ENCODE results near the gene SRRM5.

DNA sequence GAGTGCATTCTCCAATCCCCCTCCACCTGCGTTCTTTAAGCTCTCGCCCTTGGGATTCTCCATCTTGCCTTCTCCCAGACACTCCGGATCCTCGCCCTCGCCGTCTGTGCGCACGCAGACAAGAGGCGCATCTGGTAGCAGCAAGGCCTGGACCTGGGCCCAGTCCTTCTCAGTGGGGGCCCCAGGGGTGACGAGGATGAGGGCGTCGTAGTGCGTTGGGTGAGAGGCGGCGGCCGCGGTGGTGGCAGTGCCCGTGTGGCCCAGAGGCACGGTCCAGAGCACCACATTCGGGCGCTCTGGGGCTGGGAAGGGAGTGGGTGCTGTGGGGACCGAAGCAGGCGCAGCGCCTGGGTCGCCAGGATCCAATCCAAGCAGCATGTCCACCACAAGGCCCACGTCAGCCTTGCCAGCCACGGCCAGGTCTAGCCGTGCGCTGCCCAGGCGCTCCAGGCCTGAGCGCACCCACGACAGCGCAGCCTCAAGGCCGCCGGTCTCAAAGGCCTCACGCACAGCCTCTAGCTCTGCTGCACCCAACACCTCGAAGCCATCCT is 19.0 kb upstream of the SRRM5 start:
- no peak for TF ChIP-seq CTCF (IDR thresholded peaks at IDR 0.05; ENCODE audit: low read depth, low read length)
- TF ChIP-seq POLR2A (IDR thresholded peaks at IDR 0.05; ENCODE audit: extremely low read depth, insufficient read length) = no peak
- no peak for TF ChIP-seq MAX (IDR thresholded peaks at IDR 0.05; ENCODE audit: low read depth, low read length)
- no peak for TF ChIP-seq MYC (IDR thresholded peaks at IDR 0.05; ENCODE audit: low read depth, low read length)

Measured in NB4 (cell line).